Amygdala (tissue), 56 donors: ENCODE measurements around the gene L1CAM.

Experiments used
- DNase-seq, 56 donors: peaks; one replicate each; lab custom pipeline; 2025; lab: John Stamatoyannopoulos, UW

The L1CAM gene, protein sequence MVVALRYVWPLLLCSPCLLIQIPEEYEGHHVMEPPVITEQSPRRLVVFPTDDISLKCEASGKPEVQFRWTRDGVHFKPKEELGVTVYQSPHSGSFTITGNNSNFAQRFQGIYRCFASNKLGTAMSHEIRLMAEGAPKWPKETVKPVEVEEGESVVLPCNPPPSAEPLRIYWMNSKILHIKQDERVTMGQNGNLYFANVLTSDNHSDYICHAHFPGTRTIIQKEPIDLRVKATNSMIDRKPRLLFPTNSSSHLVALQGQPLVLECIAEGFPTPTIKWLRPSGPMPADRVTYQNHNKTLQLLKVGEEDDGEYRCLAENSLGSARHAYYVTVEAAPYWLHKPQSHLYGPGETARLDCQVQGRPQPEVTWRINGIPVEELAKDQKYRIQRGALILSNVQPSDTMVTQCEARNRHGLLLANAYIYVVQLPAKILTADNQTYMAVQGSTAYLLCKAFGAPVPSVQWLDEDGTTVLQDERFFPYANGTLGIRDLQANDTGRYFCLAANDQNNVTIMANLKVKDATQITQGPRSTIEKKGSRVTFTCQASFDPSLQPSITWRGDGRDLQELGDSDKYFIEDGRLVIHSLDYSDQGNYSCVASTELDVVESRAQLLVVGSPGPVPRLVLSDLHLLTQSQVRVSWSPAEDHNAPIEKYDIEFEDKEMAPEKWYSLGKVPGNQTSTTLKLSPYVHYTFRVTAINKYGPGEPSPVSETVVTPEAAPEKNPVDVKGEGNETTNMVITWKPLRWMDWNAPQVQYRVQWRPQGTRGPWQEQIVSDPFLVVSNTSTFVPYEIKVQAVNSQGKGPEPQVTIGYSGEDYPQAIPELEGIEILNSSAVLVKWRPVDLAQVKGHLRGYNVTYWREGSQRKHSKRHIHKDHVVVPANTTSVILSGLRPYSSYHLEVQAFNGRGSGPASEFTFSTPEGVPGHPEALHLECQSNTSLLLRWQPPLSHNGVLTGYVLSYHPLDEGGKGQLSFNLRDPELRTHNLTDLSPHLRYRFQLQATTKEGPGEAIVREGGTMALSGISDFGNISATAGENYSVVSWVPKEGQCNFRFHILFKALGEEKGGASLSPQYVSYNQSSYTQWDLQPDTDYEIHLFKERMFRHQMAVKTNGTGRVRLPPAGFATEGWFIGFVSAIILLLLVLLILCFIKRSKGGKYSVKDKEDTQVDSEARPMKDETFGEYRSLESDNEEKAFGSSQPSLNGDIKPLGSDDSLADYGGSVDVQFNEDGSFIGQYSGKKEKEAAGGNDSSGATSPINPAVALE

DNA sequence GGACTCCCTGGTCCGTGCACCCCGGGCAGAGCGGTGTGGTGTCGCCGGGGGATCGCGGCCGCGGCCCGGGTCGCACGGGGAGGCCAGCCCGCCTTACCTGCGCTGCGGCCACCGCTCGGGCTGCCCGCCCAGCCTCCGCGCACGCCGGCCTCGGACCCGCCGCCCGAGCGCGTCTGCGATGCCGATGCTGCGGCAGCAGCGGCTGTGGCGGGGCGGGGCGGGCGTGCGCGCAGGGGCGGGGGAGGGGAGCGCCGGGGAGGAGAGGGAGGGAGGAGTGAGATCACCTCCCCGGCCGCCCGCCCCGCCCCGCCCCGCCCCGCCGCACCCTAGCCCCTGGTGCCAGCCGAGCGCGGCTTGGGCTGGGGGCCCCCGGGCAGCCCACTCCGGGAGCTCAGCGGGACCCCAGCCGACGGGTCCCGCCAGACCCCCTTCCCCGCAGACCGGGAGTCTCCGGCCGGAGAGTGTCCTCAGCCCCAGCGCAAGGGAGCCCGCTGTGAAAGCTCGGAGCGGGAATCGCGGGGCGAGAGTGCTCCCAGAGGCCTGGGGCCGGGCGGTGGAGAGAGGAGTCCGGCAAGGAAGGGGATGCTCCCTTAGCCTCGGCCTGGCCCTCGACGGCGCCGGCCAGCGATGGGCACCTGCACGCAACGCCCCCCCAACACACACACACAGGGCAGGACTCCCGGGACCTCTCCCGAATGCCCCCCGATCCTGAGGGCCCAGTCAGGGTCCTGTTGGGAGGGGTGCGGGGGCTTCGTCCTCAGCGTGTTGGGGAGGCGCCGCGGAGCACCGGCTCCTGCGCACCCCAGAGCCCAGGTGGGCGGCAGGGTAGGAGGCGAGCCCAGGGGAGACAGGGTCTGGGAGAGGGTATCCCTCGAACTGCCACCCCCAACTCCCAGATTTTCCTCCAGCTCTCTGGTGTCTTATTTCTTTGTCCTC is at the start of gene L1CAM:
L1CAM (minus strand) TSS at position 206 of the 936 bp plus-strand sequence. CDS start 10,337 bp downstream, outside the sequence.
- DNase-seq, result peak in 1 of 56 donors; percentile 2

DNA sequence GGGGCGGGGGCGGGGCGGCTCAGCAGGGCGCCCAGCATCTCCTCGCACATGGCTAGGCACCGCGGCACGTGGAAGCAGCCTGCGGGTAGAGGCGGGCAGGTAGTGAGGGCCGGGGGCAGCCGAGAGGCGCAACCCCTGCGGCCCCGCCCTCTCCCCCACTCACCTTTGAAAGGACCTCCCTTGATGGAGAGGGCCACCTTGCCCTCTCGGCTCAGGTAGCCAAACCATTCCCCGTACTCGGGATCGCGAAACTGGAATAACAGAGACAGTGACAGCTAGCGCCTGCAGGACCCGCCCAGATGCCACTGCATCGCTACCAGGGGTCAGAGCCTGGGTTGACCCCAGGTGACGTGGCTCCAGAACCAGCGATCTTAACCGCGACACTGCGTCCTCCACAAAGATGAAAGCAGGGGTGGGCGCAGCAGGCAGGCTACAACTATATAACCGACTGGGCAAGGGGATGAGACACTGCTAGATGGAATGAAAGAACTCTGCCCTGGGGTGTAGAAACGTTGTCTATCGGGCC is 49.4 kb upstream of the L1CAM start:
- peak in 1 of 56 donors; percentile 63 for DNase-seq

DNA sequence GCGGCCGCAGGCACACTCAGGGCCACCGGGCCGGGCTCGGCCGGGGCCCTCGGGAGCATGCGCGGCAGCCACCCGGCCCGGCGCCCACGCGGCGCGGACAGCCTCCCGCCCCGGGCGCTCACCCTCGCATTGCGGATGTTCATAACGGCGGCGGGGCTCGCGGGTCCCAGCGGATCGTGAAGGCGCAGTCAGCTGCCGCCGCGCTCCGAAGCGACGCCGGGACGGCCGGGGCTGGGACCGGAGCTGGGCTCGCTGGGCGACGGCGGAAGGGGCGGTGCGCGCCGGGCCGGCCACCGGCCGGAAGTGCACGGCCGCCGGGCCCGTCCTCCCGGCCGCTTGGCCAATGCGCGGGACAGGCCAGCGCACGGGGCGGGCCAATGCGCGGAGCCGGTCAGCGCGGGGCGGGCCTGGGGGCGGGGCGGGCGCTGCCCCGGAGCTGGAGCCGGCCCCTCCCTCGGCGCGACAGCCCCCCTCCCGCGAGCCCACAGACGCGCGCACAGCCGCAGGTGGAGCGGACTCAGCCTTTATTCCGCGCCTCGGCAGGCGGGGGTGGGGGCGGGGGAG is 48.9 kb upstream of the L1CAM start, which contains the start of gene NAA10:
NAA10 (minus strand) TSS at position 276 of the 564 bp plus-strand sequence; CDS start at position 143, 133 bp downstream.
- DNase-seq, result peak in 39 of 56 donors; percentile 9 to 75 (median 38)

DNA sequence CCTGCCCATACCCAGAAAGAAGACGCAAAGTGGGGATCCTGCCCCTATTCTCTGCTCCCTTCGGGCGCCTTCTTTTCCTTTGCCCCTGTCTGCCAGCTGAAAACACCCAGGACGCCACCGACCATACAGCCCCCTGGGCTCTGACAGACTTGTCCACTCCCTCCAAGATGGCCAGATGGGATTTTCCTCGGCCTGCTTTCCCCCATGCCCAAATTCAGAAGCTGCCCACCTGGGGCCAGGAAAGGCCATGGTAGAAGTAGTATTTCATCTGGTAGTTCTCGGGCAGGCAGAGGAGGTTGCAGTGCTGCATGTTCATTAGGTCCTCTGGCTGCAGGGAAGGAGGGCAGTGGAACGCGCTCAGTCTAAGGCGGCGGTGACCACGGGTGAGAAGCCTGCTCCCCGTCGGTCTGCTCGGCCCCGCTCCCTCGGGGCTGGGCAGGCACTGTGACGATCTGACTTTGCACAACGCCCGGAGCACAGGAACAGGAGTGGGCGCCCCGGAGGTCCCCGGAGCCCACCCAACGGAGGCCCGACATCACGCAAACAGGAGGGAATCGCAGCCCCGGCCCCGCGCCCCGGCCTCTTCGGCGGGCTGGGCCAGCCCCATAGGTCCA is 48.3 kb upstream of the L1CAM start:
- DNase-seq, result no peak

DNA sequence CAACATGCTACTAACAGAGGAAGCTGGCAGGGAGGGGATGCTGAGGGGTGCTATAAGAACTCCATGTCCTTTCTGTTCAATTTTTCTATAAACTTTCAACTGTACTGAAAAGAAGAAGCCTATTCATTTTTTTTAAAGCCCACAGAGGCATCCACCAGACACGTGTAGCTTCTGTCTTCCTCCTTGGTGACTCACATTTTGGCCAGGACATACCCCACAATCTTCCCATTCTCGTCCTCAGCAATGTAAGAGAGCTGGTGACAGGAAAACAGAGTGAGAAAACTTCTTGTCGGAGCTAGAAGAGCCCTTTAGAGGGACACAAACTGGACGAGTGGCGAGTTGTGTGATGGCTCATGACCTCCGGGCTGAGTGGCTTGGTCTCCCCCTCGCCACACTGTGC is 47.8 kb upstream of the L1CAM start:
- DNase-seq, result no peak

DNA sequence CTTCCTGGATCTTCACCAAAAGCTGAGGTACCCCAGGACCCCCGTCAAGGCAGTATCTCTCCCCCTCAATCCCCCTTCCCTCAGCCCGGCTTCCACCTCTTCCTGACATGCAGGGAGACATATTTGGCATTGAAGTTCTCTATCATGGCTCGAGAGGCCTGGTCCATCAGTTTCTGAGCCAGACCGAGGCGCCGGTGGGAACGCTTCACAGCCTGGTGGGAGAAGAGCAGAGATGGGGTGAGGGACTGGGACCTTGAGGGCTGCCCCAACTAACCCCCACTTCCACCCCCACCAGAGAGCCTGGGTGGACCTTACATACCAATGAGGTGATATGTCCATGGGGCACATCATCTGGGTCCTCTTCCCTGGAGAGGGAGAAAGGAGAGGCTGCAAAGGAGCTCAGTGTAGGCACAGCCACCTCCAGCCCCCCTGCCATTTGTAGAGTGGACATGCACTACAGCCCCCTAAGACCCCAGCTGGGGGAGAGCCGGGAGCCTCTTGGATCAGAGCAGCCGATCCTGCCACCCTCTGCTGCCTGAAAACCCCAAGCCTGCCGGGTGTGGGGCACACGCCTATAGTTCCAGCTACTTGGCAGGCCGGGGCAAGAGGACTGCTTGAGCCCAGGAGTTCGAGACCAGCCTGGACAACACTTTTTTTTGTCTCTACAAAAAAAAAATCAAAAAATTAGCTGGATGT is 46.4 kb upstream of the L1CAM start:
- no peak for DNase-seq

DNA sequence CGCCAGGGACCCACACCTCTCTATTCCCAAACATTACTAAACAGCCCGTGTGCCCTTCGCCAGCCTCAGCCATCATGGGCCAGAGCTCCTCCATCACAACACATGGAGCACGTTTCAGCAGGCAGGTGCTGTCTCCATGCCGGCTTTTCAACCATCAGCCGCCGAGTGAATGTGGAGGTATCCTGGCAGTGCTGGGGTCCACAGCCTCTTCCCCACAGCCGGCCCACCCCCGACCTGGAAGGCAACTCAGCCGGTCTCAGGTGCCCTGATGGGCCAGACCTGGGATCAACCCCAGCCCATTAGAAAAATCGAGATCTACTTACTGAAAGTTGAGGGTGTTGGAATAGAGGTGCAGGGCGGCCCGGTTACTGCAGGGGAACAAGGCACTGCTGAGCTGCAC is 45.8 kb upstream of the L1CAM start:
- DNase-seq, result no peak

DNA sequence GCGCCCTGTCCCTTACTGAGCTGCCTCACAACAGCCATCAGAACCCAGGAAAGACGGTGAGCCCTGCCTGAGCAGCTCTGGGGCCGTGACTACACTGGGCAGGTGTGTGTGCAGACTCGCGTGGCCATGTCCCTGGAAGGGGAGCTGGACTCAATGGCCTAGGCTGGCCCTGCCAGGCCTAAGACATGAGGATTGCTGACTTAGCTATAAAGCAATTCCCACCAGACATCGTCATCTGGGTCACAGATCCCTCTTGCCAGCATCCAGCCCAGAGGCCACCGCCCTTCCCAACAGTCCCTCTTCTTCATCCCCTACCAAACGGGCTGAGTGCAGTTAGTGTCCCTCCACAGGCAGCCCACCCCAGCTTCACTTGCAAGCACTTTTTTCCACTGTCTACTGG is 45.2 kb upstream of the L1CAM start:
- no peak for DNase-seq

DNA sequence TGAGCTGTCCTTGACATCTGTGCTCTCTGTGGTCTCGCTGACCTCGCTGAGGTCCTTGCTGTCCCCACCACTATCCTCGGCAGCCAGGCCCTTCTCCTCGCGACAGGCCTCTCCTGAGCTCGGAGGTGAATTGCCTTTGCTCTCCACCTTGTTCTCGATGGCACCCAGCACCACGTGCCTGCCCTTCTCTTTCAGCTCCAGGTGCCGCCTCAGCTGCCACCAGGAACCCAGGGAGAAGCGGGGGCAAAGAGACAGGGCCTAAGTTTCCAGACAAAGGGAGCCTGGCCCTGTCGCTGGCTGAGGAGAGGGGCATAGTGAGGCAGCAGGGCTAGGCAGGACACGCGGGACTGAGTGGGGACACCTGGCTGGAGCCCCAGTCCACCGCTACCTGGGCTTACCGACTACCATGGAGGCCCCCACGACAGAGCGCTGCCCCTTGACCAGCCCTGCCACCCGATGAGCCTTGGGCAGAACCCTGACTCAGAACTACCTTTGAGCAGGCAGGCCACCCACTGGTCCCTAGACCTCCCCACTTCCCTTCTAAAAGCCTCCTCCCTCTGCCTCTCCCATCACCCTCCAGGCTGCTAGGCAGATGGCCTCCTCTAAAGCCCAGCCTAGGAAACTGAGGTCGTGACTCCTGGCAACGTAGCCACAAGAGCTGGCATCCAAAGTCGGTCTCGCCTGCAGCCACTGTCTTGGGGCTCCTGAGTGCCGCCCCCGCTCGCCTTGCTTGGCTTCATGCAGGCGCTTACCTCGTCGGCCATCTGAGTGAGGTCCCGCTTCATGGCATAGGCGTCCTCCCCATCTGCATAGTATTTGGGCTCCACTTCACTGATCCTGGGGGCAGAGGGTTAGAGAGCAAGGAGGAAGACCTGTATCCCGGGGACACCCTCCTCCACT is 44.3 kb upstream of the L1CAM start:
- DNase-seq, result no peak

DNA sequence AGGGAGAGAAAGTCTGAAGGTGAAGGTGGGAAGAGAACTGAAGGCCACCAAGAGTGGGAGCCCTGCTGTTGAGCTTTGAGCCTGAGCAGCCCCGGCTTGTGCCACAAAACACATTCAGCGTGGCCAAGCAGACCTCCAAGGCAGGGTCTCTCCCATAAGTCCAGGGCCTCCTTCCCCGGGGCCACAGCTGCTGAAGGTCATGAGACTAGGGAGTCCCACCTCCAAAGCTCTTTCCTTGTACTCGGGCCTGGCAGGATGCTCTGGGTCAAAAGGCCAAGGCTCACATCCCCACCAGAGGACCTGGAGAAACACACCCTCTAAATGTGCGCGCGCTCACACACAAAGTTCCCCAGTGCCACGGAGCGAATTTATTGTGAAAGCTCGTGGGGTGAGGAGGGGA is 43.6 kb upstream of the L1CAM start:
- DNase-seq, result no peak

DNA sequence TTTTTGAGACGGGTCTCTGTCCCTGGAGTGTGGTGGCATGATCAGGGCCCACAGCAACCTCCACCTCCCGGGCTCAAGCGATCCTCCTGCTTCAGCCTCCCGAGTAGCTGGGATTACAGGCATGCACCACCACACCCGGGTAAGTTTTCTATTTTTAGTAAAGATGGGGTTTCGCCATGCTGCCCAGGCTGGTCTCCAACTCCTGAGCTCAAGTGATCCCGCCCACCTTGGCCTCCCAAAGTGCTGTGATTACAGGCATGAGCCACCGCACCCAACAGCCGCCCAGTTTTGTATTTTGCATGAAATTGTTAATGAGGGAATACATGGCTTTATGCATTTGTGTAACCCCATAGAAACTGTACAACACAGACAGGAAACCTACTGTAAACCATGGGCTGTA is 42.9 kb upstream of the L1CAM start:
- DNase-seq, result no peak

DNA sequence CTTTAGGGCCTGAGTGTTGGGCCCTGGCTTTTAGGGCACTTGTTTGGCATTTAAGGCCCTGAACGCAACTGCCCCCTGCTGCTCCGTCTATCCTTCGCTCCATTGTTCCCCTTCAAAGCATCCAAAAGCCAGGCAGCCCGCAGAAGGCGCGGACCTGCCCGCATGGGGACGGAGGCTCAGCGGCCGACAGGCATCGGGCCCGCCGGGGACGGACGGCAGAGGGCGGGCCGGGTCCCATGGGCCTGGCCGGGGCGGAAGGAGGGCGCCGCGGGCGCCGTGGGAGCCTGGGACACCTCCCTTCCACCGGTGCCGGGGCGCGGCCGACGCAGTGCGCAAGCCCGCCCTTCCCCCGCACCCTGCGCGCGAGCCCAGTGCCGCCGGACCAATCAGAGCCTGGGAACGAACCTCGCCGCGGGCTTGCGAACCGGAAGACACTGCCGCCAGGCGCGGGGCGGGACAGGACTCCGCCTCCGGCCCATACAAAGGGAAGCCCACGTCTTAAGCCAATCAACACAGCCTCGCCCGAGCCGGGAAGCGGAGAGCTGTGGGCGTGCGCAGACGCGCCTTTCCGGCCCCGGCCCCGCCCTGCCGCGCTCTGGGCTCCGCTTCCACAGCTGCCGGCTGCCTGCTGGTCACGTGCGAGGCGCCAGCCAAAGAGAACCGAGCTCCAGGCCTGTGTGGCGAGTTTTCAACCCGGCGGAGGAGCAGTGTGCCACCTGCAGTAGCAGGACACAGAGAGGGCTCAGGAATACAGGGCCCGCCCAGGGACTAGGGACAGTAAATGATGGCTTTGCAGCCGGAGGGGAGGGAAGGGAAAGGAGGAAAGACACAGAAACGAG is 42.2 kb upstream of the L1CAM start:
- peak; percentile 29 to 97 (median 90) for DNase-seq

DNA sequence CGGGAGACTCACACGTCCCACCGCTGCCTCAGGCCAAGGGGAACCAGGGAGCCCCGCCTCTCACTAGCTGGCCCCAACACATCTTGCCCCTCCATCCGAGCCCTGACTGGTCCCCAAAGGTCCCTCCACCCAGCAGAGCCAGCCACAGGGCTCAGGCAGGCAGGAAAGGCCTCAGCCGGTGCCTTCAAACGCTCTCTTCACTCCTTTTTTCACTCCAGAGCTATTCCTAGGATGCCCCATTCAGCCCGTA is 41.6 kb upstream of the L1CAM start:
- DNase-seq, result no peak

DNA sequence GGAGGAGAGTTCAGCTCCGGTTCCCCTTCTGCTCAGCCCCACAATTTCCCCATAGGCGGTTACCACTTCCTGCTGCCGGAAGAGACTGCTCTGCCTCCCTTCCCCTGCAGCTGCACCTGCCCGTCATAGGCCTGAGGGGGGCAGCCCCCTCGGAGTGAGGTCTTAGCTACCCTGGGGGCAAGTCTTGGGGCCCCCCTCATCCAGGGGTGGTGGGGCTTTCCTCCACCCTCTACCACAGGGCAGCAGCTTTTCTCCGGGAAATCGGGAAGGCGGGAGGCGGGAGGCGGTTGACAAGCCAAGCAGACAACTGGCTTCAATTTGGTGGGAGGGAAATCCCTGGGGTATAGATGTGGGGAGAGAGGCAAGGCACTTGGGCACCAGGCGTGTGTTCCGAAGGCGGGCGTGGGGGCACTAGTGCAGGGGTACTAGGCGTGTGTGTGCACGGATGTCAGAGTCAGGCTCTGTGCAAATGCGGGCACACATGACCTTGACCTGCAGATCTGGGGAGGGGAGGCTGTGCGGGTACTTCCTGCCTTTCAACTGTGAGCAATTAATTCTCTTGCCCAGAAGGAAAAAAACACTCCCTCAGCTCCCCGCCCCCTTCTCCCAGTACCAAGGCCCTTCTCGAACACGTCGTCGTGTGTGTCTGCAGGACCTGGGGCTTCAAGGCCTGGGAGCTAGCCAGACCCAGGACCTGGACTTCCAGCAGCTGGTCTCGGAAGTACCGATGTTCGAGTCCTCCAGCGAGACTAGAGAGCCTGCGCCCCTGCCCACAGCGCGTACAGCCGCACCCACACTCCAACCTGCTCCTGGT is 41.1 kb upstream of the L1CAM start:
- peak in 9 of 56 donors; percentile 3 to 42 (median 17) for DNase-seq

DNA sequence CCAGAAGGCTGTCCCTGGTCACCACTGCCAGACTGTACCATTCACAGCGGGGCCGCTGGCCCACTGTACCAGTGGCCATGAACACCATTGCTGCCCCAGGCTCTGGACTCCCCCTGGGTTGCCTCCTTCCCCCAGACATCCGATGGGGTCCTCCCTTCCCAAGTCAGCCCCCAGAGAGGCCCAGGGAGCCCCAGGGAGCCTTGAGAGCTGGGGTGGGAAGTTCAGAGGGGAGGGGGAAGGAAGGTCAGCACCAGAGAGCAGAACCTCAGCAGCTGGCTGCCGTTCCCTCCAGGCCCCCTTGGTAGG is 40.5 kb upstream of the L1CAM start:
- no peak for DNase-seq
